ENCODE measurements around the gene AUTS2.

Gene AUTS2

DNA sequence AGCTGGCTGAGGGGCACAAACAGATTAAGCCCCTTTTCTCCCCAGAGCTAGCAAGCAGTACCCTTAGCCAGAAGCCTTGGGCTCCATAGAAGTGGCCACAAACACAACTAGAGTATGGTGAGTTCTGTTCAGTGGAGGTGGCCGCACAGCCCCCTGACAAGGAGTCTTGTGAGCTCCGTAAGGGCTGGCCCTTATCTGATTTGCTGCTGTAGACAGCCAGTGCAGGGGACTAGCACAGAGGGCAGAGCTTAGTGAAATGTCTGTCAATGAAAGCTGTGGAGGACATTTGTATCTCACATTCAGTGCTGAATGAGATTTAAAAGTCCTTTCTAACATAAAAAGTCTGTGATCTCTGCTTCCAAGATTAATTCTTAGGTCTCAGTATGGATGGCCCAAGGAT is 137.3 kb downstream of the AUTS2 start:
- no peak overlapping the region for H3K4me3 ChIP-seq (replicated peaks in 1 of 2; ENCODE audit: low read depth in 2 of 2, low read length in 2 of 2)
- TF ChIP-seq, protein P1, sequence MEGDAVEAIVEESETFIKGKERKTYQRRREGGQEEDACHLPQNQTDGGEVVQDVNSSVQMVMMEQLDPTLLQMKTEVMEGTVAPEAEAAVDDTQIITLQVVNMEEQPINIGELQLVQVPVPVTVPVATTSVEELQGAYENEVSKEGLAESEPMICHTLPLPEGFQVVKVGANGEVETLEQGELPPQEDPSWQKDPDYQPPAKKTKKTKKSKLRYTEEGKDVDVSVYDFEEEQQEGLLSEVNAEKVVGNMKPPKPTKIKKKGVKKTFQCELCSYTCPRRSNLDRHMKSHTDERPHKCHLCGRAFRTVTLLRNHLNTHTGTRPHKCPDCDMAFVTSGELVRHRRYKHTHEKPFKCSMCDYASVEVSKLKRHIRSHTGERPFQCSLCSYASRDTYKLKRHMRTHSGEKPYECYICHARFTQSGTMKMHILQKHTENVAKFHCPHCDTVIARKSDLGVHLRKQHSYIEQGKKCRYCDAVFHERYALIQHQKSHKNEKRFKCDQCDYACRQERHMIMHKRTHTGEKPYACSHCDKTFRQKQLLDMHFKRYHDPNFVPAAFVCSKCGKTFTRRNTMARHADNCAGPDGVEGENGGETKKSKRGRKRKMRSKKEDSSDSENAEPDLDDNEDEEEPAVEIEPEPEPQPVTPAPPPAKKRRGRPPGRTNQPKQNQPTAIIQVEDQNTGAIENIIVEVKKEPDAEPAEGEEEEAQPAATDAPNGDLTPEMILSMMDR (IDR thresholded peaks at IDR 0.05; ENCODE audit: low read depth, low read length) = no peak

DNA sequence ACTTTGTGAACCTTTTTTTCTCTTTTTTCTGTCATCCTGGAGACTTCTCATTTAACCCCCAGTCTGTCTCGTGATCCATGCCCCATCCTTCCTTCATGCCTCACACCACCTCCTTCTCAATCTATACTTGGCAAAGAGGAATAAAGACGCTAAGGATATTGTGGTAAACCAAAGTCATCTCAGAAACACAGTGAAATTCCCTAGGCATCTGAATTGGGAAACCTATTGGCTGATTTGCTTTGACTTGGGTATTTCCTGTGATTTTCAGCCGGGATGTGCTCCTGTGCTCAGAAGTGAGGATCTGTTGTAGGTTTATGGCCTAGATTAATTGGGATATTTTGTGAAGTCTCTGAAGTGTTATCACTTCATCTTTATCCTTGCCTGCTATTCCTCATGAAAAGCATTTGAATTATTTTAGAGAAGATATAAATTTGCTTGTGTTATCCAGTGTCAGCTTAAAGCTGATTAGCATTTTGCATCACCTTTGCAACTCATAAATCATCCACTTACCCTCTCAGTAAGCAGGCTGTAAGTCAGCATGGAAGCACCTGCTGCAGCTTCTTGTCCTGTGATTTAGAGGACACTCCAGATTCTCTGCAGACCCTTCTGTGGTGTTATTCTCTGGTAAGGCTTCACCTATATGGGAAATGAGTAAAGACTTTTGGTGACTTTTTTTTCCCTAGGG is 138.0 kb downstream of the AUTS2 start:
- DNase-seq (ENCODE audit: low read depth in 2 of 2) = no peak
- no peak overlapping the region for H3K4me3 ChIP-seq (replicated peaks in 1 of 2; ENCODE audit: low read depth in 2 of 2, low read length in 2 of 2)
- TF ChIP-seq, protein P1 (IDR thresholded peaks at IDR 0.05; ENCODE audit: low read depth, low read length) = no peak

More for the DNA sequence above, 137.3 kb downstream of the AUTS2 start:
- DNase-seq (ENCODE audit: low read depth in 2 of 2) = no peak

DNA sequence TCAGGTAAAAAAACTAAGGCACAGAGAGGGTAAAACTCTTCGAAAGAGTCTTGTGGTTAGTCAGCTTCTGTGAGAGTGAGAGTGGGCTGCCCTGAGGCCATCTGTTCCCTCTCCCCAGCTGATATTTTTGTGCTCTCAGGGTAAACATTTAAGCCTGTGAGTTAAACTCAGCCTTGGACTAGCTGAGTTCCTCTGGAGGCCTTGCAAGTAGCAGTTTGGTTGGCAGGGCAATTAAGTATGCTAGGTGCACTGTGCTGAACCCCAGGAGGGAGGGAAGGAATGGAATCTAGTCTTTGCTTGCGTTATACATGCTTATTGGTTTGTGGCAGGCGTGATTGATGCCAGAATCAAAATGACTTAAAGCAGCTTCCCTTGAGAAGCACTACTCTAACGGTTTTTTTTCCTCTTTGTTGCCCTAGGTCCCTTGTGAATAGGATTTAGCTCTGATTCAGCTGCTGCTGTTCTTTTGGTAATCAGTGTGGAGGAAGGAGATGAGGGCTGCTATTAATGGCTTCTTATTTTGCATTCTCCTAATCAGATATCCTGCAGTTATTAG is 140.2 kb downstream of the AUTS2 start:
- no peak overlapping the region for H3K4me3 ChIP-seq (replicated peaks in 1 of 2; ENCODE audit: low read depth in 2 of 2, low read length in 2 of 2)
- TF ChIP-seq, protein P1 (IDR thresholded peaks at IDR 0.05; ENCODE audit: low read depth, low read length) = no peak
- no peak for DNase-seq (ENCODE audit: low read depth in 2 of 2)

DNA sequence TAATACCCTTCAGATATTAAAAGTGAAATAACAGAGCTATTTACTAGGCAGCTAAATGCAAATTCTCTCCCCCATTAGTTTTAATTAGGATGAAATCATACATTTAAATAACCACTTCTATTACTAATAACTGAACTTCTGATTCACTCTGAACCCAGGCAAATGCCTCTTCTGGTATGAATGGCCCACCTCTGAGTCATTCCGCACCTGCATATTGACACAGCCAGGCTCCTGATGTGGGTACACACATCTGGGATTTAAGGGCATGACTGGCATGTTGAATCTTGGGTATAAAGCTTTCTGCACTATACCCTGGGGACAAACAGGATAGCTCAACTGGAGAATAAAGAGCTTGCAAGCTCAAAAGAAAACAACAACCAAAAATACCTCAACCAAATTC is 140.9 kb downstream of the AUTS2 start:
- peak in 1 of 2 donors; percentile 5 for DNase-seq (ENCODE audit: low read depth in 2 of 2)
- TF ChIP-seq, protein P1 (IDR thresholded peaks at IDR 0.05; ENCODE audit: low read depth, low read length) = no peak
- no peak overlapping the region for H3K4me3 ChIP-seq (replicated peaks in 1 of 2; ENCODE audit: low read depth in 2 of 2, low read length in 2 of 2)

DNA sequence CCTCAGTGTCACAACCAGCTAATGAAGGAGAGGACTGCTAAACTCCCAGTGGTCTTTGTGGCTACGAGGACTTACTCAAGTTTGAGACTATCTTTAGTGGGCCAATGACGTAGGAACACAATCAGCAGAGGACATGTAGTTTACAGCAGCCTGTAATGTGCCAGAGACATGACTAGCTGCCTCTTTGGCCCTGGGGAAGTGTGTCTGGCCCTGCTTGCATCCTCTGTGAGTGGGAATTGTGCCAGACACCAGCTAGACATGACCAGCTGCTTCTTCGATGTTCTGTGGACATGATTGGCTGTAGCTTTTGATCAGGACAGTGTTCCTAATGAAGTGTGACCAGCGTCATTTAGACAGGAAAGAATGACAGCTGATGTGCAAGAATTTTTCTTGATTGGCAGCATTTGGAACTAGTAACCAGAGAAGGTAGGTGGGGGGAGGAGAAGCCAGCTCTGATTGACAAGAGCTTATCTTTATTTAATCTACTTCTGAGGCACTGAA is 141.7 kb downstream of the AUTS2 start:
- H3K4me3 ChIP-seq (replicated peaks in 1 of 2; ENCODE audit: low read depth in 2 of 2, low read length in 2 of 2) = no peak overlapping the region
- DNase-seq (ENCODE audit: low read depth in 2 of 2) = peak; percentile 35 to 62
- TF ChIP-seq, protein P1 (IDR thresholded peaks at IDR 0.05; ENCODE audit: low read depth, low read length) = no peak

DNA sequence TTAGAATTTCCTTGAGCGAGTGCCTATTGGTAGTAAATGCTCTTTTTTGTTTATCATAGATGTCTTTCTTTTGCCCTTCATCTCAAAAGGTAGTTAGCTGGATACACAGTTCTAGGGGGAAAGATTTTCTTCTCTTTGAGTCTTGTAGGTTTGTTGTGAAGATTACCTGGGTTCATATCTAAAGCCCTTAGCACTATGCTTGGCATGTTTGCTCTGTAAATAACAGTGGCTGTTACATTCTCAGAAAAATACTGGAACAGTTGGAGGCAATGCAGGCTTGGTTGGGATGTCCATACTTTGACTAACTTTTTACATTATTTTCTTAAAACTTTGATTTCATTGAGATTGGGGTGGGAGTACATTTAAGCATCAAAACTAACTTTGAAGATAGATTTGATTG is 144.0 kb downstream of the AUTS2 start:
- no peak for DNase-seq (ENCODE audit: low read depth in 2 of 2)
- no peak overlapping the region for H3K4me3 ChIP-seq (replicated peaks in 1 of 2; ENCODE audit: low read depth in 2 of 2, low read length in 2 of 2)
- TF ChIP-seq, protein P1 (IDR thresholded peaks at IDR 0.05; ENCODE audit: low read depth, low read length) = no peak
